Measurements from ENCODE around the gene DES.

The DES gene

GRCh38 chr2:219455581-219455980, 37.4 kb downstream of the DES start:
- TF ChIP-seq CTCF (conservative IDR thresholded peaks at IDR 0.05; ENCODE audit: low read depth) = no peak
- H3K27ac ChIP-seq = no peak overlapping the region
- POLR2A ChIA-PET (ENCODE audit: low non-redundant PET) = no interaction called here
- CTCF ChIA-PET = interaction anchor here (1.1 kb wide), 1 partner anchor 16 kb away, joined by 3 read pairs; no protein-coding TSS in a partner anchor
- no peak for DNase-seq (ENCODE audit: low spot score)

- CTCF ChIA-PET = interaction anchor here (0.6 to 3.4 kb wide), 8 partner anchors 13 to 79 kb away, joined by 3 to 34 read pairs (median 4); no protein-coding TSS in a partner anchor
- DNase-seq (ENCODE audit: low spot score) = no peak
- H3K27ac ChIP-seq = no peak overlapping the region
- no peak for TF ChIP-seq CTCF (conservative IDR thresholded peaks at IDR 0.05; ENCODE audit: low read depth)
- POLR2A ChIA-PET (ENCODE audit: low non-redundant PET) = interaction anchor here (0.8 kb wide), 1 partner anchor 16 kb away, joined by 3 read pairs; no protein-coding TSS in a partner anchor
Measured at GRCh38 chr2:219457784-219458369, 39.7 kb downstream of the DES start.

GRCh38 chr2:219458996-219459395, 40.8 kb downstream of the DES start:
- CTCF ChIA-PET = interaction anchor here (0.6 to 3.4 kb wide), 8 partner anchors 11 to 233 kb away, joined by 3 to 34 read pairs (median 4); a partner anchor contains a TSS
- no peak for TF ChIP-seq CTCF (conservative IDR thresholded peaks at IDR 0.05; ENCODE audit: low read depth)

GRCh38 chr2:219459460-219460311, 41.5 kb downstream of the DES start:
- CTCF ChIA-PET = interaction anchor here (0.6 to 3.4 kb wide), 13 partner anchors 11 to 256 kb away, joined by 3 to 34 read pairs (median 3); a partner anchor contains a TSS
- DNase-seq (ENCODE audit: low spot score) = peak; percentile 60
- no peak overlapping the region for H3K27ac ChIP-seq
- TF ChIP-seq CTCF (conservative IDR thresholded peaks at IDR 0.05; ENCODE audit: low read depth) = peak; percentile 89
- POLR2A ChIA-PET (ENCODE audit: low non-redundant PET) = no interaction called here

More at GRCh38 chr2:219458996-219459395, 40.8 kb downstream of the DES start:
- DNase-seq (ENCODE audit: low spot score) = no peak
- no peak overlapping the region for H3K27ac ChIP-seq
- POLR2A ChIA-PET (ENCODE audit: low non-redundant PET) = no interaction called here

- POLR2A ChIA-PET (ENCODE audit: low non-redundant PET) = no interaction called here
- H3K27ac ChIP-seq = peak overlapping the region; percentile 2; the same call in 1 of the 2 replicates
- TF ChIP-seq CTCF (conservative IDR thresholded peaks at IDR 0.05; ENCODE audit: low read depth) = no peak
- no peak for DNase-seq (ENCODE audit: low spot score)
- CTCF ChIA-PET = no interaction called here
Measured at GRCh38 chr2:219460424-219460926, 42.3 kb downstream of the DES start.

- peak overlapping the region; percentile 2; the same call in 1 of the 2 replicates for H3K27ac ChIP-seq
- ChIA-PET CTCF (interaction anchor here (0.7 kb wide), 1 partner anchor 34 kb away, joined by 3 read pairs; no protein-coding TSS in a partner anchor), POLR2A (ENCODE audit: low non-redundant PET) (no interaction called here)
- no peak for DNase-seq (ENCODE audit: low spot score)
- no peak for TF ChIP-seq CTCF (conservative IDR thresholded peaks at IDR 0.05; ENCODE audit: low read depth)
Measured at GRCh38 chr2:219461047-219461514, 42.9 kb downstream of the DES start.

Measured in RWPE1 (cell line).